Skeletal muscle tissue (tissue), 4 donors: Measurements from ENCODE around the gene SHKBP1. TPM values are rescaled to one million over a fixed set of nuclear protein-coding genes. Genes with fewer than 3 reads are reported as not detected.
"Not testable (repeated sequence)": the region's sequence is repeated elsewhere in the genome, so short reads cannot be mapped to it uniquely, and the experiment has no call there.

Source experiments
- H3K27ac ChIP-seq: one replicate; pipeline ENCODE4 v1.7.0; 2013; ENCODE audit warnings: mild to moderate bottlenecking, low read depth, low read length, inconsistent platforms
- H3K27me3 ChIP-seq, 3 donors: one replicate each; pipeline ENCODE4 v1.7.0; 2013; ENCODE audit warnings: low read length in 3 of 3; ENCODE audit not compliant: control insufficient read depth in 3 of 3, insufficient read depth in 3 of 3
- H3K36me3 ChIP-seq, 3 donors: one replicate each; pipeline ENCODE4 v1.7.0; 2013; ENCODE audit warnings: low read length in 3 of 3; ENCODE audit not compliant: control insufficient read depth in 3 of 3, insufficient read depth in 3 of 3
- H3K4me1 ChIP-seq, 3 donors: one replicate each; pipeline ENCODE4 v1.7.0; 2013; ENCODE audit warnings: low read length in 3 of 3, mild to moderate bottlenecking in 3 of 3; ENCODE audit not compliant: control insufficient read depth in 3 of 3, insufficient read depth in 3 of 3
- H3K4me3 ChIP-seq, 3 donors: one replicate each; pipeline ENCODE4 v1.7.0; 2013; ENCODE audit warnings: low read length in 3 of 3
- H3K9ac ChIP-seq, 3 donors: one replicate each; pipeline ENCODE4 v1.7.0; 2013; ENCODE audit warnings: low read length in 3 of 3, mild to moderate bottlenecking in 3 of 3, moderate library complexity in 2 of 3, low read depth in 1 of 3
- H3K9me3 ChIP-seq, 3 donors: one replicate each; pipeline ENCODE4 v1.7.0; 2013; ENCODE audit warnings: low read length in 3 of 3; ENCODE audit not compliant: control insufficient read depth in 3 of 3
- total RNA-seq: library from RNA; depleted of rRNA; stranded (reverse); fragments of >200 nt; gene quantifications from one replicate; pipeline ENCODE4 v1.2.3, GENCODE V29; 2014
- donor health status: Osteomylitis.

The SHKBP1 gene
- total RNA-seq, 1 donor from 2014 or later, result 6.3 TPM

DNA sequence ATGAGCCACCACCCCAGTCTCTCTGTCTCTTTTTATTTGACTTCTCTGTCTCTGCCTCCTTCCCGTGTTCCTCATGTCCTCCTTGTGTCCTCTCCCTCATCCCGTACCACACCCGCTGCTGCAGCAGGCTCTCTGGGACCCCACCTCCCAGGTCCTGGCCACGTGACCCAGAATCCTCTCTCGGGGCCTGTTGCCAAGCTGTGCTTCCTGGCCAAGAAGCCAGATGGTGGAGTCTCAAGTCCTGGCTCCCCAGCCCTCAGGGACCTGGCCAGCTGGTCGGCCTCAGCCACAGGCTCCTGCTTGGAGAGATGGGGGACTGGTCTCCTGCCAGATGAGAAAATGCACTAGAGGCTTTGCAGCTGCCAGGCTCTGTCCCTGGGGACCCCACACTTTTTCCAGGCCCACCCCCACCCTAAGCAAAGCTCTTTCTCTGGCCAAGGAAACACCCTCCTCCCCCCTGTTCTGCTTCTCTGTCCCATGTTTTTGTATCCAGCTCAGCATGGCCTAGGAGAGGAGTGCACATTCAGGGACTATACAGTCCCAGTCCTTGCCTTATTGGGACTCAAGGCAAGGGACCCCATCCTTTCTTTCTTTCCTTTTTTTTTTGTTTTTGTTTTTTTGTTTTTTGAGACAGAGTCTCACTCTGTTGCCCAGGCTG, 34.3 kb upstream of the SHKBP1 start:
- Histone ChIP-seq H3K36me3 (no peaks in the 10 kb centered on the region), H3K27ac (no peak overlapping the region), H3K27me3 (no peaks in the 10 kb centered on the region), H3K4me3 (no peak overlapping the region), H3K9ac (no peak overlapping the region), H3K4me1 (peaks cover 0 to 2% (median 0%) of the 10 kb centered on the region in 3 donors), H3K9me3 (no peaks in the 10 kb centered on the region)

- H3K27me3 ChIP-seq, result no peaks in the 10 kb centered on the region
- no peak overlapping the region for H3K4me3 ChIP-seq
- no peaks in the 10 kb centered on the region for H3K9me3 ChIP-seq
- peaks cover 0 to 2% (median 0%) of the 10 kb centered on the region in 3 donors for H3K4me1 ChIP-seq
- no peaks in the 10 kb centered on the region for H3K36me3 ChIP-seq
- no peak overlapping the region for H3K27ac ChIP-seq
- H3K9ac ChIP-seq, result no peak overlapping the region
Measured at GRCh38 chr19:40543029-40543597, 33.6 kb upstream of the SHKBP1 start.

- H3K27ac ChIP-seq, H3K4me1 ChIP-seq, H3K4me3 ChIP-seq, H3K36me3 ChIP-seq, H3K9me3 ChIP-seq, H3K9ac ChIP-seq: not testable (repeated sequence)
- peaks cover 9 to 11% (median 10%) of the 10 kb centered on the region in 3 donors for H3K27me3 ChIP-seq
Measured at GRCh38 chr19:40546153-40546841, 30.4 kb upstream of the SHKBP1 start.

DNA sequence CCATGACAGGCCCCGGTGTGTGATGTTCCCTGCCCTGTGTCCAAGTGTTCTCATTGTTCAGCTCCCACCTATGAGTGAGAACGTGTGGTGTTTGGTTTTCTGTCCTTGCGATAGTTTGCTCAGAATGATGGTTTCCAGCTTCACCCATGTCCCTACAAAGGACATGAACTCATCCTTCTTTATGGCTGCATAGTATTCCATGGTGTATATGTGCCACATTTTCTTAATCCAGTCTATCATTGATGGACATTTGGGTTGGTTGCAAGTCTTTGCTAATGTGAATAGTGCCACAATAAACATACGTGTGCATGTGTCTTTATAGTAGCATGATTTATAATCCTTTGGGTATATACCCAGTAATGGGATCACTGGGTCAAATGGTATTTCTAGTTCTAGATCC, 29.5 kb upstream of the SHKBP1 start:
- H3K27ac ChIP-seq, H3K9ac ChIP-seq, H3K4me1 ChIP-seq, H3K4me3 ChIP-seq, H3K9me3 ChIP-seq, H3K36me3 ChIP-seq: not testable (repeated sequence)
- peaks cover 9 to 11% (median 10%) of the 10 kb centered on the region in 3 donors for H3K27me3 ChIP-seq

DNA sequence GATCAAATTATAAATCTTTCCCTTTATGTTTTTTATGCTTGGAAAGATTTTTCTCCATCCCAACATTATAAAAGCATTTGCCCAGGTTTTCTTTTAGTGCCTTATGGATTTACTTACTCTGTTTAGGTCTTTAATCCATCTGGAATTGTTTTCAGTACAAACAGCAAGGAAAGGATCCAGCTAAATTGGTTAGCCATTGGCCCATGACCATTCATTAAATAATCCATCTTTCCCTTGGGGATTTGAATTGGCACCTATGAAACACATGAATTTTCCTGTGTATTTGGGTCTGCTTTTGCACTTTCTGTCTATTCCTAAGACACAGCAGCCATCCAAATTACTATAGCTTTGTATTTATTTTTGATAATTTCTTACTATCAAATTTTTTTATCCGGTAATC, 28.8 kb upstream of the SHKBP1 start:
- no peaks in the 10 kb centered on the region for H3K9me3 ChIP-seq
- peaks cover 11 to 15% (median 13%) of the 10 kb centered on the region in 3 donors for H3K27me3 ChIP-seq
- H3K27ac ChIP-seq, result no peak overlapping the region
- H3K9ac ChIP-seq, result no peak overlapping the region
- no peak overlapping the region for H3K4me3 ChIP-seq
- H3K4me1 ChIP-seq, result peaks cover 0 to 3% (median 0%) of the 10 kb centered on the region in 3 donors
- H3K36me3 ChIP-seq, result peaks cover 0 to 4% (median 0%) of the 10 kb centered on the region in 3 donors

- Histone ChIP-seq H3K9me3 (no peaks in the 10 kb centered on the region), H3K27ac (no peak overlapping the region), H3K9ac (no peak overlapping the region), H3K4me1 (peaks cover 0 to 3% (median 0%) of the 10 kb centered on the region in 3 donors), H3K36me3 (peaks cover 0 to 4% (median 0%) of the 10 kb centered on the region in 3 donors), H3K4me3 (peak overlapping the region in 1 of 3 donors; percentile 22), H3K27me3 (peaks cover 11 to 24% (median 21%) of the 10 kb centered on the region in 3 donors)
Measured at GRCh38 chr19:40549007-40549708, 27.5 kb upstream of the SHKBP1 start.

GRCh38 chr19:40550951-40551350, 25.7 kb upstream of the SHKBP1 start:
- peaks cover 17 to 32% (median 21%) of the 10 kb centered on the region in 3 donors for H3K27me3 ChIP-seq
- no peak overlapping the region for H3K9ac ChIP-seq
- no peaks in the 10 kb centered on the region for H3K9me3 ChIP-seq
- H3K27ac ChIP-seq, result no peak overlapping the region
- no peak overlapping the region for H3K4me3 ChIP-seq
- peaks cover 0 to 3% (median 0%) of the 10 kb centered on the region in 3 donors for H3K4me1 ChIP-seq
- peaks cover 0 to 4% (median 0%) of the 10 kb centered on the region in 3 donors for H3K36me3 ChIP-seq

- Histone ChIP-seq H3K9me3 (no peaks in the 10 kb centered on the region), H3K4me3 (no peak overlapping the region), H3K9ac (no peak overlapping the region), H3K4me1 (peaks cover 0 to 3% (median 0%) of the 10 kb centered on the region in 3 donors), H3K36me3 (peaks cover 0 to 4% (median 0%) of the 10 kb centered on the region in 3 donors), H3K27me3 (peaks cover 17 to 34% (median 24%) of the 10 kb centered on the region in 3 donors), H3K27ac (no peak overlapping the region)
Measured at GRCh38 chr19:40552848-40553247, 23.8 kb upstream of the SHKBP1 start.

- Histone ChIP-seq H3K36me3 (peaks cover 0 to 4% (median 0%) of the 10 kb centered on the region in 3 donors), H3K9me3 (no peaks in the 10 kb centered on the region), H3K27me3 (peaks cover 12 to 28% (median 20%) of the 10 kb centered on the region in 3 donors), H3K27ac (no peak overlapping the region), H3K9ac (no peak overlapping the region), H3K4me1 (peaks cover 0 to under 1% (median 0%) of the 10 kb centered on the region in 3 donors), H3K4me3 (no peak overlapping the region)
Measured at GRCh38 chr19:40553885-40554857, 22.5 kb upstream of the SHKBP1 start.
